Measurements from ENCODE around the gene PIN1.
"Not testable (repeated sequence)": the region's sequence is repeated elsewhere in the genome, so short reads cannot be mapped to it uniquely, and the experiment has no call there.

PIN1 gene

DNA sequence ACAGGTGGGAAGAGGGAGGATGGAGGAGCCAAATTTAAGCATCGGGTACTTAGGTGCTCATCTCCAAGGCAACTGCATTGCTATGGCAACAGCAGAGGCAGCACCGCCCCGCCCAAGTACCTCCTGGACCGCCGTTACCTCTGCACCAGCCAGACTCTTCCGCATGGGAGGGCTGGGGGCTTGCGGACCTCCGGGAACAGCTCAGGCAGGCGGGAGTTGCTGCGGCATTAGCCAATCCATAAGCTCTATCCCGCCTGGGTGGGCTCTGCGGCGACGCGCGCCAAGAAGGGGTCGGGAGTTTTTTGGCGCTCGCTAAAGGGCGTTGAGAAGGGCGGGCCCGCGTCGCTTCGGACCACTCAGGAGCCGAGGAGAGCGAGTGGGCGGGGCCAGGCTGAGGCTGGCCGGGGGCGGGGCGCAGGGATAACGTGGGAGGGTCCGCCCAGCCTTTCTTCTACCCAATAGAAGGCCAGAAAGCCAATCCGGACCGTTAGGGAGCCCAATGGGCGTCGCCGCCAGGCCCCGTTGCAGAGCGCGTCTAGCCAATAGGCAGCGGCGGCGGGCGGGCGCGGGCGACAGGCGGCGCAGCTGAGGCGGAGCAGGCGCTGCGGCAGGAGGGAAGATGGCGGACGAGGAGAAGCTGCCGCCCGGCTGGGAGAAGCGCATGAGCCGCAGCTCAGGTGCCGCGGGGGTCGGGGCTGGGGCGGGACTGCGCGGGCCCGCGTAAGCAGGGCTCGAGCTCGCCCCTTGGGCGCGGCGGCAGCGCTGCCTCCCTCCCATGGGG lies at the start of gene PIN1:
Gene PIN1, plus strand, starts transcription at position 593 of the 781 bp plus-strand sequence. Its CDS starts 27 bp downstream, at position 620.
- peak; percentile 99 for DNase-seq

DNA sequence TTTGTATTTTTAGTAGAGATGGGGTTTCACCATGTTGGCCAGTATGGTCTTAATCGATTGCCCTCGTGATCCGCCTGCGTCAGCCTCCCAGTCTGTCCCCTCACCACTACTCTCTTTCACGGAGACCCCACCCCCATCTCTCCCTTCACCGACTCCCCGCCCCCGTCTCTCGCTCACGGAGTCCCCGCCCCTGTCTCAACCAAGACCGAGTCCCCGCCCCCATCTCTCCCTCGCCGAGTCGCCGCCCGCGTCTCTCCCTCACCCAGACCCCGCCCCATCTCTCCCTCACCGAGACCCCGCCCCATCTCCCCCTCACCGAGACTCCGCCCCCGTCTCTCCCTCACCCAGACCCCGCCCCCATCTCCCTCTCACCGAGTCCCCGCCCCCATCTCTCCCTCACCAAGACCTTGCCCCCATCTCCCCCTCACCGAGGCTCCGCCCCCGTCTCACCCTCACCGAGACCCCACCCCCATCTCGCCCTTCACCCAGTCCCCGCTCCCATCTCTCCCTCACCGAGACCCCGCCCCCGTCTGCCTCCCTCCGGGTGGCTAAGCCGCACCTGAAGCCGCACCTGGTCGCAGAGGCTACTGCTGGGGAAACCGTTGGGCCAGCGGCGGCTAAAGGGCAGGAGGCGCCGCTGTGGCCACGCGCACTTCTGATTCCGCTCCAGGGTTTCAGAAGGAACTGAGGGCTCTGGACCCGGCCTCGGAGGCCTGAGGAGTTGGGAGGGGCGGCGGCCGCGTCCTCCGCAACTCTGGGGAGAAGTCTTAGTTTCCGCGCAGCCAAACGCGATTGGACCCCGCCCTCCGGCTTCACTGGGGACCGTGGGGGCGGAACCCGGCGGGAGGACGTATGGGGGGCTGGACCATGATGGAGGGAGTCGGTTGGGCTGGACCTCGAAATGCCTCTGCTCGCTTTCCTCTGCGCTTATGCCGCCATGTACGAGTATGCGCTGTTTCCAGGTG lies 49.5 kb upstream of the PIN1 start:
- DNase-seq = peak; percentile 100

DNA sequence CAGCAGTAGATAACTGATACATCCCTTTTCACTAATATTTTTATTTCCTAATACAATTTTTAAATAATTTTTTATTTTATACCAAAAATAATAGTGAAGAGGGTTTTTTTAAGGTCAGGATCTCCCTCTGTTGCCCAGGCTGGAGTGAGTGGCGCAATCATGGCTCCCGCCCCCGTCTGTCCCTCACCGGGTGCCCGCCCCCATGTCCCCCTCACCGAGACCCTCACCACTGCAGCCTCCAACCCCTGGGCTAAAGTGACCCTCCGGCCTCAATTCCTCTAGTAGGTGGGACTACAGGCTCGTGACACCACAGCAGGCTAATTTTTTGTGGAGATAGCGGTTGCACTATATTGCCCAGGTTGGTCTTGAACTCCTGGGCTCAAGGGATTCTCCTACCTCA lies 48.8 kb upstream of the PIN1 start:
- no peak for DNase-seq

DNA sequence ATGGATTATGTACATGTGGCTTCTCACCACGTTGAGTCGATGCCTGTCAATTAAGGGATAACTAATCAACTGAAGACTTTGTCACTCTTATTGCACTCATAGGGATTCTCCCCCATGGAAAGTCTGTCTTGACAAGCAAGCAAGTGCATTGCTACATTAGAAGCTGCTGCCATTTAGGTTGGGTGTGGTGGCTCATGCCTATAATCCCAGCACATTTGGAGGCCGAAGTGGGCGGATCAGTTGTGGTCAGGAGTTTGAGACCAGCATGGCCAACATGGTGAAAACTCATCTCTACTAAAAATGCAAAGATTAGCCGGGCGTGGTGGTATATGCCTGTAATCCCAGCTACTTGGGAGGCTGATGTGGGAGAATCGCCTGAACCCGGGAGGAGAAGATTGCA lies 48.3 kb upstream of the PIN1 start:
- DNase-seq = no peak

DNA sequence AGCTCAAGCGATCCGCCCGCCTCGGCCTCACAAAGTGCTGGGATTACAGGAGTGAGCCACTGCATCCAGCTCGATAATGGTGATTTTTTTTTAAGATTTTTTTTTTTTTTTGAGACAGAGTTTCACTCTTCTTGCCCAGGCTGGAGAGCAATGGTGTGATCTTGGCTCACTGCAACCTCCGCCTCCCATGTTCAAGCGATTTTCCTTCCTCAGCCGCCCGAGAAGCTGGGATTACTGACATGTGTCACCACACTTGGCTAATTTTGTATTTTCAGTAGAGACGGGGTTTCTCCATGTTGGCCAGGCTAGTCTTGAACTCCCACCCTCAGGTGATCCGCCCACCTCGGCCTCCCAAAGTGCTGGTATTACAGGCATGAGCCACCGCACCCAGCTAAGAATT lies 46.5 kb upstream of the PIN1 start:
- not testable (repeated sequence) for DNase-seq

DNA sequence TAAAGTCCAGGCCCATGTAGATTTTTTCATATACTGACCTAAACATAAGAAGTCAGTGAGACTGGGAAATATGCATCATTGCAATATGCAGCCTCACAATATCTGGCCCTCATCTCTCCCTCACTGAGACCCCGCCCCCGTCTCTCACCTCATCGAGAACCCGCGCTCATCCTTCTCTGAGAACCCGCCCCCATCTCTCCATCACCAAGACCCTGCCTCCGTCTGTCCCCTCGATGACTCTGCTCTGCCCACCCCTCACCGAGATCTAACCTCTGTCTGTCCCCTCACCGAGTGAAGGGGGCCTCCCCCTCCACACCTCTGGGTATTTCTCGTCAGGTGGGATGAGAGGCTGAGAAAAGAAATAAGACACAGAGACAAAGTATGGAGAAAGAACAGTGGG lies 46.1 kb upstream of the PIN1 start:
- no peak for DNase-seq

DNA sequence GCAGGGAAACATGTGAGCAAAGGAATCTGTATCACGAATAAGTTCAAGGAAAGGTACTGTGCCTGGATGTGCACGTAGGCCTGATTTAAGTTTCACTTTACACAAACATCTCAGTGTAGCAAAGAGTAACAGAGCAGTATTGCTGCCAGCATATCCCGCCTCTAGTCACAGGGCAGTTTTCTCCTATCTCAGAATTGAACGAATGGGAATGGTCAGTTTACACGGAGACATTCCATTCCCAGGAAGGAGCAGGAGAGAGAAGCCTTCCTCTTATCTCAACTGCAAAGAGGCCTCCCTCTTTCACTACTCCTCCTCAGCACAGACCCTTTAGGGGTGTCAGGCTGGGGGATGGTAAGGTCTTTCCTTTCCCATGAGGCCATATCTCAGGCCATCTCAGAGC lies 45.5 kb upstream of the PIN1 start:
- DNase-seq = not testable (repeated sequence)

DNA sequence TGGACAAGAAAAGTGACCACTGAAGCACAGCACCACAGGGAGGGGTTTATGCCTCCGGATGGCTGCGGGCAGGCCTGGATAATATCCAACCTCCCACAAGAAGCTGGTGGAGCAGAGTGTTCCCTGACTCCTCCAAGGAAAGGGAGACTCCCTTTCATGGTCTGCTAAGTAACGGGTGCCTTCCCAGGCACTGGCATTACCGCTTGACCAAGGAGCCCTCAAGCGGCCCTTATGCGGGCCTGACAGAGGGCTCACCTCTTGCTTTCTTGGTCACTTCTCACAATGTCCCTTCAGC lies 44.1 kb upstream of the PIN1 start:
- DNase-seq = not testable (repeated sequence)

DNA sequence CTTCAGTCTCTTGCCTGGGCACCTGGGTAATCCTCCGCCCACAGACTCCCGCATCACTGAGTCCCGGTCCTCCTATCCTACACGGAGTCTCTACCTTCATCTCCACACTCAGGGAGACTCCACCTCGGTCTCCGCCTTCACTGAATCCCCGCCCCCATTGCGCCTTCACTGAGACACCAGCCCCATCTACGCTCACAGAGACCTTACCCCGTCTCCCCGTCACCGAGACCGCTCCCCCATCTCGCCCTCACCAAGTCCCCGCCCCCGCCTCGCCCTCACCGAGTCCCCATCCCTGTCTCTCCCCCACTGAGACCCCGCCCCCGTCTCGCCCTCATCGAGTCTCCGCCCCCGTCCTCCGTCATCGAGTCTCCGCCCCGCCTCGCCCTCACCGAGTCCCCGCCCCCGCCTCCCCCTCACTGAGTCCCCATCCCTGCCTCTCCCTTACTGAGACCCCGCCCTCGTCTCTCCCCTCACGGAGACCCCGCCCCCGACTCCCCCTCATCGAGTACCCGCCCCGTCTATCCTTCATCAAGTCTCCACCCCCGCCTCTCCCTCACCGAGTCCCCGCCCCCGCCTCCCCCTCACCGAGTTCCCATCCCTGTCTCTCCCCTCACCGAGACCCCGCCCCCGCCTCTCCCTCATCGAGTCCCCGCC lies 43.4 kb upstream of the PIN1 start:
- DNase-seq = peak; percentile 94

DNA sequence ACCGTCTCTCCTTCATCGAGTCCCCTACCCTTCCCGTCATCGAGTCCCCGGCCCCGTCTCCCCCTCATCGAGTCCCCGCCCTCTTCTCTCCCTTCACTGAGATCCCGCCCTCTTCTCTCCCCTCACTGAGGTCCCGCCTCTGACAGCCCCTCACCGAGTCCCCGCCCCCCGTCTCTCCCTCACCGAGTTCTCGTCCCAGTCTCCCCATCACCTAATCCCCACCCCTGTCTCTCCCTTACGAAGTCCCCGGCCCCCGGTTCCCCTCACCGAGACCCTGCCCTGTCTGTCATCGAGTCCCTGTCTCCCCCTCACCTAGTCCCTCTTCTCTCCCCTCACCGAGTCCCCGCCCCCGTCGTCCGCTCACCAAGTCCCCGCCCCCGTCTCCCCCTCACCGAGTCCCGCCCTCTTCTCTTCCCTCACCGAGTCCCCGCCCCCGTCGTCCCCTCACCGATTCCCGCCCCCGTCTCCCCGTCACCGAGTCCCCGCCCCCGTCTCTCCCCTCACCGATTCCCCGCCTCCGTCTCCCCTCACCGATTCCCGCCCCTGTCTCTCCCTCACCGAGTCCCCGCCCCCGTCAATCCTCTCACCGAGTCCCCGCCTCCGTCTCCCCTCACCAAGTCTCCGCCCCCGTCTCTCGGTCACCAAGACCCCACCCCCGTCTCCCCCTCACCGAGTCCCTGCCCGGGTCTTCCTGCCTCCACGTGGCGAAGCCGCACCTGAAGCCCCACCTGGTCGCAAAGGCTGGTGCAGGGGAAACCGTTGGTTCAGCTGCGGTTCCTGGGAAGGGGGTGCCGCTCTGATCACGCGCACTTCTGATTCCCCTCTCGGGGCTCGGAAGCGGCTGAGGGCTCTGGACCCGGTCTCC lies 42.7 kb upstream of the PIN1 start:
- peak; percentile 95 for DNase-seq

DNA sequence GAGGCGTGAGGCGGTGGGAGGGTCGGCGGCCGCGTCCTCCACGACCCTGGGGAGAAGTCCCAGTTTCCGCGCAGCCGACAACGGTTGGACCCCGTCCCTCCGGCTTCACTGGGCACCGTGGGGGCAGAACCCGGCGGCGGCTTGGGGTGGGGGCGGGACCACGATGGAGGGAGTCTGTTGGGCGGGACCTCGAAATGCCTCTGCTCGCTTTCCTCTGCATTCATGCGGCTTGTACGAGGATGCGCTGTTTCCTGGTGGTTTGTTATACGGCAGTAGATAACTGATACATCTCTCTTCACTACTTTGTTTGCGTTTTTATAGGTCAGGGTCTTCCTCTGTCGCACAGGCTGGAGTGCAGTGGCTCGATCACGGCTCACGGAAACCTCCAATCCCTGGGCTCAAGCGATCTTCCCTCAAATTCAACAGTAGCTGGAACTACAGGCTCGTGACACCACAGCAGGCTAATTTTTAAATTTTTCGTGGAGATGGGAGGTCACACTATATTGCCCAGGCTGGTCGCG lies 42.0 kb upstream of the PIN1 start:
- peak; percentile 73 for DNase-seq

DNA sequence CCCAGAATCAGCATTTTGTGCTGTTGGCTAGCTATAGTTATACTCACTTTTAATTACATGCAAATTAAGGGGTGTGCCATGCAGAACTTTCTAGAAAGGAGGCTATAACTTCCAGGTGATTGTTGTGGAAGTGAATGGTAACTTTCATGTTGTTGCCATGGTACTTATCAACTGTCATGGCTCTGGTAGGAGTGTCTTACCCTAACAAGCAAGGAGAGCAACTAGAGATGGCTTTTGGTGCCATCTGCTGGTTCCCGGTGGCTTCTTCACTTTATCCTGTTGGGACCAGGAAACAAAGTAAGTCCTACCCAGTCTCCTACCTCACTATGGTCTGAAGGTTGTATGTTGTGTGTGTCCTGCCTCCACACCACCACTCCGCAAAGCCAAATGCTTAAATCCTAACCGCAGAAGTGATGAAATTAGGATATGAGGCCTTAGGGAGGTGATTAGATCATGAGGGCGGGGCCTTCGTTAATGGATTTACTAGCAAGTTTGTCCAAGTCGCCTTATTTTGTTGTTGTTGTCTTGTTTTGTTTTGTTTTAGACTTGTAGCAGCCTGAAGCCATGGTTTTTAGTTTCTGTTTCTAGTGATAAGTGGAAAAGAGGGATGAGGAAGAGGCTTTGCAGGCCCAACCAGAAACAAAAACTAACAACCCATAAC lies 38.9 kb upstream of the PIN1 start:
- DNase-seq = peak; percentile 85

DNA sequence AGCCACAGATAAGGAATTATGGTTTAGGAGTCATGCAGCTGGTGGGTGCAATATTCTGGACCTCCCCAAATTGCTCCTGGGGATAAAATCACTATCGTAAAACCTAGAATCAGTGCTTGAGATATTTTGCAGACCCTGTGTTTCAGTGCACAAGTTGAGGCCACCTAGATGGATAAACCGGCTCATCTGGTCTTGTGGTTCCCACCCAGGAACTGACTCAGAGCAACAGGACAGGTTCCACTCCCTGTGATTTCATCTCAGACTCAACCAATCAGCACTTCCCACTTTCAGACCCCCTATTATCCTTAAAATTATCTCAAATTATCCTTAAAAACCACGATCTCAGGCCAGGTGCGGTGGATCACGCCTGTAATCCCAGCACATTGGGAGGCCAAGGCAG lies 37.2 kb upstream of the PIN1 start:
- DNase-seq = no peak

DNA sequence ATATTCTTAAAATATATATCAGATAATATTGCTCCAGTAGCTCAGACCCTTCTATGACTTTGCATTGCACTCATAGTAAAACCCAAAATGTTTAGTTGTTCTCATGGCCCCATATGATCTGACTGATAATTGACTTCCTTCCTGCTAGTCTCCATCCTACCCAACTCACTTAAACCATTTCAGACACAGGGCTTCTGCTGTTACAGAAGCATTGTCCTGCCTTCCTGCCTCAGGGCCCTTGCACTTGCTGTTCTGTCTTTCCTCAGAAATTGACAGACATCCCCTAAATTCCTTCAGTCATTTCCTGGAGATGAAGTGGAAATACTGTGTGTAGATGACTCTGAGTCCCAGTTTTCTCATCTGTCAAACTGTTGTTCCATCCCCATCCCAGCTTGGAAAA lies 36.0 kb upstream of the PIN1 start:
- DNase-seq = no peak

DNA sequence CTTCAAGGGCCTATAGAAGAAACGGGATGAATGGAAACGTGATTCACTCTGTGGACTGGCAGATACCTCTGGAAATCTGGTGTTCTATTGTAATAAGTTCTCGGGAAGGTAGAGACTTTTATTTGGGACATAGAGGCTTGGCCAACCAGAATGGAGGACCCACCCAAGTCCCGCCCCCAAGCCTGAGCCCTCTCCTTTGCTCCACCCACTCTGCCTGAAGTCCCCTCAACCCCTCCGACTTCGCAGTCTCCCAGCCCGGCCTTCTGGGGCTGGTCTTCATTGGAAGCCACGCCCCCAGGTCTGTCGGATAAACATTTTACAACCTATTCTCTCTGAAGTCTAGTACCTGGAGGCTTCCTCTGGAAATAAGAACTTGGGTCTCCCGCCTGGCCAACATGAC lies 33.1 kb upstream of the PIN1 start:
- DNase-seq = no peak

DNA sequence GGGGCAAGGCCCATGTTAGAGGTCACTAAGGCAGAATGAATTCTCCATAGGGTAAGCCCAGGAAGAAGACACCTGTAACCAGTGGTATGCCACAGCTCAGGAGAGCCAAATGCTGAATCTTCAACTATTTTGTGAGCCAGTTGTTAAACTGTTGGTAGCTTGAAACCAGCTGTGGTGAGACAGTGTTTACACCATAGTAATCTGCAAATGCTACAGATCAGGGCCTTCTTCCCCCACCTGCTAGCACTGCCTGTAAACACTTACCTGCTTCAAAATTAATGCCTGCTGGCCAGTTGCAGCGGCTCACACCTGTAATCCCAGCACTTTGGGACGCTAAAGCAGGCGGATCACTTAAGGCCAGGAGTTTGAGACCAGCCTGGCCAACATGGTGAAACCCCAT lies 28.3 kb upstream of the PIN1 start:
- DNase-seq = no peak

DNA sequence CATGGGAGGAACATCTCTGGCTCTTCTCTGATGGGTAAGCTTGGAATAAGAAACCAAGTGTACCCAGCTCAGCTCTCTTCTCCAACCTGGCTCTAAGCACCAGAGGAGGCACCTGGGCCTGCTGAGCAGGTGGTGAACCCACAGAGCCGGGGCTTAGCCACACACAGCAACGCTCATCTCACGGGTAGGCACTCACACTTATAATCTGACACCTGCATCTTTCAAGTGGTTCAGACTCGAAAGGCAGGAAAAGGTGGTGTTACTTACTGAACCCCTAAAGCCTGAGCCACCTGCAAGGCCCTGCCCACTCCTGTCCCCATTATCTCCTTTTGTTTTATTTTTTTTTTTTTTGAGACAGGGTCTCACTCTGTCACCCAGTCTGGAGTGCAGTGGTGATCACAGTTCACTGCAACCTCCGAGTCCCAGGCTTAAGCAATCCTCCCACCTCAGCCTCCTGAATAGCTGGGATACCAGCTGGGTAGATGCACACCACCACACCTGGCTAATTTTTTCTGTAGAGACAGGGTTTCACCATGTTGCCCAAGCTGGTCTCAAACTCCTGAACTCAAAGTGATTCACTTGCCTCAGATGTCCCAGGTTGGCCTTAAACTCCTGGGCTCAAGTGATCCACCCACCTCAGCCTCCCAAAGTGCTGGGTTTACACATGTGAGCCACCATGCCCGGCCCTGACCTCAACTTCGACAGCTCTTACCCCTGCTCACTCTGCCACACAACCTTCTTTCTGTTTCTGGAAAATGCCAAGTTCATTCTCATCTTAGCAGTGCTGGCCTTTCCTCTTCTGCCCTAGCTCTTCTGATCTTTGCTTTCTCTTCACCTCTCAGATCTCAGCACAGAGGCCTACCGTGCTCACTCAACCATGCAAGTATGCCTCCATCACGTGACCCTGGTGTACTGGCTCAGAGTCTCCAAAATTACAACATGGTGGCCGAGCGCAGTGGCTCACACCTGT lies 26.0 kb upstream of the PIN1 start:
- DNase-seq = no peak

DNA sequence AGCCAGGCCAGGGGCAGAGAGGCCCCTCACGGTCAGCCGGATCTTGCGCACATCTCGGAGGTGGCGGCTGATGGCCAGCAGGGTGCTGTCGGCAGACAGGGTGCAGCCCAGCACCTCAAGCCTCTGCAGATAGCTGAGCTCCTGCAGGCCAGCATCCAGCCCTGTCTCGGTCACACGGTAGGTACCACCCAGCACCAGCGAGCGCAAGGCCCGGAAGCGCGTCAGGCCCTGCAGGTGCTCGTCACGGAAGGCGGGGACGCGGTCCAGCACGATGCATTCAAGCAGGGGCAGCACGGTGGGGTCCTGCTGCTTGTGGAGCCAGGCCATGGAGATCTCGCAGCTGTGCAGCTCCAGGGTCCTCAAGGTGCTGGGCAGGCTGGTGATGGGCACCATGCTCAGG lies 24.0 kb upstream of the PIN1 start:
- DNase-seq = no peak

DNA sequence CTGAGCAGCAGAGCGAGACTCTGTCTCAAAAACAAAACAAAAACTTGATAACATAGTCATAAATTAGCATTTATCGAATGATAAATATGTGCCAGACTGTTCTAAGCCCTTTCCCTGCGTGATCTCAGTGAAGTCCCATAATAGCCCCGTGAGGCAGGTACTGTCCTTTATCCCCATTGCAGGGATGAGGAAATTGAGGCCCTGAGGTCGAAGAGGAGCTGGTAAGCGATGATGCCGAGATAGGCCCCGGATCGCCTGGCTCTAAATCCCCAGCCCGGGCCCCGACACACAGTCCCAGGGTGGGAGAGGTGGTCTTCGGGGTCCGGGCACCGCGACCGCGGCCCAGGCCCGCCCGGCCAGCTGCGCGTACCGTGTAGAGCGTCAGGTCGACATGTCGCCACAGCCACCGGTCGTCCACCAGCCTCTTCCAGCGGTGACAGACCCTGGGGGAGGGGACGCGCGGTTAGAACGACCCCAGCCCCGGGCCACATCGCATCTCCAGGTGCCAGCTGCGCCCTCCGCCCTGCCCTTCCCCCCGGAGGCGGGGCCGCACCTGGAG lies 16.9 kb upstream of the PIN1 start:
- DNase-seq = no peak
